Natural killer cell (primary cell): ENCODE measurements around the gene HIVEP3. TPM values are rescaled to one million over a fixed set of nuclear protein-coding genes. Genes with fewer than 3 reads are reported as not detected.

Experiments used
- ATAC-seq, 3 donors: fragments of 150-1000 bp in 2 of 3; fragments of 200-7000 bp in 1 of 3; cut with Tn5 transposase; 1 replicate in 1 of 3; 2 replicates in 2 of 3; pipeline ENCODE4 v1.10.0; 2021; ENCODE audit warnings: mild to moderate bottlenecking in 2 of 3, moderate library complexity in 2 of 3
- DNase-seq, 2 donors: peaks; one replicate each; pipeline versions ENCODE4 v3.0.0 to v3.0.0-alpha.2; 2013 to 2021; ENCODE audit warnings: mixed read lengths in 1 of 2
- H3K27ac ChIP-seq: one replicate; pipeline ENCODE4 v1.5.1; 2013; ENCODE audit warnings: mild to moderate bottlenecking, low read length
- H3K27me3 ChIP-seq: one replicate; pipeline ENCODE4 v1.6.1; 2013; ENCODE audit warnings: low read length; ENCODE audit not compliant: control insufficient read depth, insufficient read depth
- H3K36me3 ChIP-seq: one replicate; pipeline ENCODE4 v1.6.1; 2013; ENCODE audit warnings: low read length; ENCODE audit not compliant: control insufficient read depth, insufficient read depth
- H3K4me1 ChIP-seq: one replicate; pipeline ENCODE4 v1.6.1; 2013; ENCODE audit warnings: low read length; ENCODE audit not compliant: control insufficient read depth, insufficient read depth
- H3K4me3 ChIP-seq: one replicate; pipeline ENCODE4 v1.5.1; 2013; ENCODE audit warnings: low read length
- H3K9me3 ChIP-seq: one replicate; pipeline ENCODE4 v1.6.1; 2013; ENCODE audit warnings: low read length; ENCODE audit not compliant: control insufficient read depth, insufficient read depth
- H3K27ac Mint-ChIP-seq, 2 donors: one replicate each; pipeline ENCODE4 v1.8.0; 2022; ENCODE audit warnings: mild to moderate bottlenecking in 2 of 2, mixed read lengths in 2 of 2, moderate library complexity in 1 of 2
- H3K27me3 Mint-ChIP-seq, 2 donors: one replicate each; pipeline ENCODE4 v1.8.0; 2022; ENCODE audit warnings: low read depth in 2 of 2, mixed read lengths in 2 of 2
- H3K36me3 Mint-ChIP-seq: one replicate; pipeline ENCODE4 v1.8.0; 2022; ENCODE audit warnings: mixed read lengths
- H3K4me1 Mint-ChIP-seq, 2 donors: one replicate each; pipeline ENCODE4 v1.8.0; 2022; ENCODE audit warnings: mixed read lengths in 2 of 2
- H3K4me3 Mint-ChIP-seq: one replicate; pipeline ENCODE4 v1.8.0; 2022; ENCODE audit warnings: mild to moderate bottlenecking, moderate library complexity, mixed read lengths
- H3K9me3 Mint-ChIP-seq, 2 donors: one replicate each; pipeline ENCODE4 v1.8.0; 2022; ENCODE audit warnings: mixed read lengths in 2 of 2
- CTCF ChIP-seq: fragments of 200-600 bp; IDR thresholded peaks from one replicate; pipeline ENCODE4 v1.8.0; 2022; ENCODE audit warnings: antibody characterized with exemption
- WGBS: methylation state at CpG from one replicate; pipeline ENCODE4 v1.1.7; 2013; ENCODE audit warnings: missing lambda C conversion rate; ENCODE audit not compliant: insufficient coverage; 5-methylcytosine and 5-hydroxymethylcytosine counted together
- intact Hi-C: fragments of 100-400 bp; cut with micrococcal nuclease; formaldehyde crosslinking; loops from one replicate; pipeline ENCODE4 v1.14.2; 2022
- total RNA-seq, 4 donors: library from RNA; stranded (reverse); fragments of 120-200 nt in 1 of 4; gene quantifications; one replicate each; pipeline versions ENCODE4 v1.2.3 to v1.2.4, GENCODE V29; 2013 to 2022

Gene HIVEP3
- total RNA-seq, 3 donors from 2014 or later (not counting 1 experiment from before 2014, with no cell fraction given): 26.2 to 35.2 (median 29.8) TPM

GRCh38 chr1:41672641-41673361 is 245.9 kb downstream of the HIVEP3 start:
- intact Hi-C loops: no loop called here
- 50% methylated on average over 9 of the region's 9 CpGs for WGBS

GRCh38 chr1:41672173-41672572 is 246.5 kb downstream of the HIVEP3 start:
- H3K27me3 ChIP-seq: no peaks in the 10 kb centered on the region
- no peak overlapping the region for H3K27ac ChIP-seq
- H3K4me1 ChIP-seq: peaks cover 42% of the 10 kb centered on the region
- H3K9me3 ChIP-seq: no peaks in the 10 kb centered on the region
- peak overlapping the region; percentile 28 for H3K4me3 Mint-ChIP-seq
- H3K36me3 ChIP-seq: no peaks in the 10 kb centered on the region
- peaks cover 57 to 67% of the 10 kb centered on the region in 2 donors for H3K4me1 Mint-ChIP-seq
- ATAC-seq: no peak
- H3K36me3 Mint-ChIP-seq: no peaks in the 10 kb centered on the region
- H3K9me3 Mint-ChIP-seq: no peaks in the 10 kb centered on the region
- WGBS: 92% methylated on average over 4 of the region's 4 CpGs
- no peak for DNase-seq
- no peak overlapping the region for H3K4me3 ChIP-seq
- intact Hi-C loops: no loop called here
- peak overlapping the region; percentile 81 to 85 for H3K27ac Mint-ChIP-seq
- no peaks in the 10 kb centered on the region for H3K27me3 Mint-ChIP-seq
- no peak for TF ChIP-seq CTCF

More at GRCh38 chr1:41672641-41673361, 245.9 kb downstream of the HIVEP3 start:
- H3K27me3 ChIP-seq: no peaks in the 10 kb centered on the region
- no peak for TF ChIP-seq CTCF
- peaks cover 35% of the 10 kb centered on the region for H3K4me1 ChIP-seq
- H3K9me3 ChIP-seq: no peaks in the 10 kb centered on the region
- H3K27ac ChIP-seq: peak overlapping the region; percentile 75
- no peak for ATAC-seq
- H3K4me1 Mint-ChIP-seq: peaks cover 56 to 66% of the 10 kb centered on the region in 2 donors
- H3K27me3 Mint-ChIP-seq: no peaks in the 10 kb centered on the region
- peak overlapping the region; percentile 81 to 85 for H3K27ac Mint-ChIP-seq
- H3K36me3 ChIP-seq: no peaks in the 10 kb centered on the region
- H3K4me3 Mint-ChIP-seq: peak overlapping the region; percentile 75
- DNase-seq: no peak
- no peak overlapping the region for H3K4me3 ChIP-seq
- H3K36me3 Mint-ChIP-seq: no peaks in the 10 kb centered on the region
- H3K9me3 Mint-ChIP-seq: no peaks in the 10 kb centered on the region

DNA sequence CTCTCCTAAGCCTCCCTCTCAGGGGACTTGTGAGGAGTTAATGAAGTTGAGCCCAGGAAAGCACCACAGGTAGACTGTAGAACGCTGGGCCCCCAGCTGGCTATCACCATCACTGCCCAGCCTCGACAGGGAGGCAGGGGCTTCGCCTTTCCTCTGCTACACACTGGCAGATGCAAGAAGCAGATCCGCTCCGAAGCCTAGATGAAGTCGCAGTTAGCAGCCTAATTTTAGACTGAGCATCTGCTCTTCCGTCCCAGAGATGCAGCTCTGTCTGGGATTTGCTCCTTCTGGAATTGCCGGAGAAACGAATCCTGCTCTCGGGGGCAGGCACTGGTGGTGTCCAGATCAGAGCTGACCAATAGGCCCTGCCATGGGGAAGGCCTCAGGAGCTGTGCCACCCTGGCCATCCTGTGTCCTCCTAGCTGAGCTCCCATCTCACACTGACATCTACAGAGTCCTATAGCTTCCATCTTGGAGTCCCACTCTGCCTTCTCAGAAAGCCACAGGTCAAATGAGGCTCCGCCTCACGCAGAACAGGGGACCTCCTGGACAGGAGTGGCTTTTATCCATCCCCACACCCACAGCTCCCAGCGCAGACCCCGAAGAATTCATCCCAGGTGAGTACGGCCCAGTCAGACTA is 247.5 kb downstream of the HIVEP3 start:
- H3K27me3 Mint-ChIP-seq: no peaks in the 10 kb centered on the region
- Histone ChIP-seq H3K4me3 (no peak overlapping the region), H3K9me3 (no peaks in the 10 kb centered on the region), H3K4me1 (peaks cover 49% of the 10 kb centered on the region), H3K27me3 (no peaks in the 10 kb centered on the region), H3K27ac (no peak overlapping the region), H3K36me3 (no peaks in the 10 kb centered on the region)
- H3K36me3 Mint-ChIP-seq: no peaks in the 10 kb centered on the region
- TF ChIP-seq CTCF: no peak
- no peak overlapping the region for H3K4me3 Mint-ChIP-seq
- peak overlapping the region; percentile 6 to 85 for H3K27ac Mint-ChIP-seq
- WGBS: 97% methylated on average over 15 of the region's 15 CpGs
- H3K4me1 Mint-ChIP-seq: peaks cover 65 to 73% of the 10 kb centered on the region in 2 donors
- H3K9me3 Mint-ChIP-seq: no peaks in the 10 kb centered on the region
- ATAC-seq (no peak), DNase-seq (no peak)
- intact Hi-C loops: no loop called here
